Activated naive CD4-positive, alpha-beta T cell (primary cell): ENCODE measurements around the gene SCAMP1.

Source experiments
- DNase-seq, 4 experiments: peaks; one replicate each; lab custom pipeline; 2025; lab: John Stamatoyannopoulos, UW

The SCAMP1 gene

DNA sequence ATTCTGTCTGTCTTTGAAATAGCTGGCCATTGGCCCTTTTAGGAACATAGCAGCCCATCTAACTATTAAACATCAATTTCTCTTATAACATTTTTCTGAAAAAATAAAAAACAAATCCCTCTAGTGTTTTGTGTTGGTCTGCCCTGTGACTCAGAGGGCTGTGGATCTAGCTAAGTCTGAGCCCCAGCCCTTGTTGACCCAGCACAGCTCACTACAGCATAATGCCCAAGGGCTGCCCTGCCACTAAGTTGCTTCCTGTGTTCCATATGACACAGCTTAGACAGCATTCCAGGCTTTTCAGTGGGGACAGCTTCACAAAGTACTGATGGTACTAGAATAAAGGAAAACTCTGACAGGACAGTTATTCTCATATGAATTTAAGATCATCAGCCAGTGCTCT lies 136.0 kb downstream of the SCAMP1 start:
- DNase-seq, result no peak

DNA sequence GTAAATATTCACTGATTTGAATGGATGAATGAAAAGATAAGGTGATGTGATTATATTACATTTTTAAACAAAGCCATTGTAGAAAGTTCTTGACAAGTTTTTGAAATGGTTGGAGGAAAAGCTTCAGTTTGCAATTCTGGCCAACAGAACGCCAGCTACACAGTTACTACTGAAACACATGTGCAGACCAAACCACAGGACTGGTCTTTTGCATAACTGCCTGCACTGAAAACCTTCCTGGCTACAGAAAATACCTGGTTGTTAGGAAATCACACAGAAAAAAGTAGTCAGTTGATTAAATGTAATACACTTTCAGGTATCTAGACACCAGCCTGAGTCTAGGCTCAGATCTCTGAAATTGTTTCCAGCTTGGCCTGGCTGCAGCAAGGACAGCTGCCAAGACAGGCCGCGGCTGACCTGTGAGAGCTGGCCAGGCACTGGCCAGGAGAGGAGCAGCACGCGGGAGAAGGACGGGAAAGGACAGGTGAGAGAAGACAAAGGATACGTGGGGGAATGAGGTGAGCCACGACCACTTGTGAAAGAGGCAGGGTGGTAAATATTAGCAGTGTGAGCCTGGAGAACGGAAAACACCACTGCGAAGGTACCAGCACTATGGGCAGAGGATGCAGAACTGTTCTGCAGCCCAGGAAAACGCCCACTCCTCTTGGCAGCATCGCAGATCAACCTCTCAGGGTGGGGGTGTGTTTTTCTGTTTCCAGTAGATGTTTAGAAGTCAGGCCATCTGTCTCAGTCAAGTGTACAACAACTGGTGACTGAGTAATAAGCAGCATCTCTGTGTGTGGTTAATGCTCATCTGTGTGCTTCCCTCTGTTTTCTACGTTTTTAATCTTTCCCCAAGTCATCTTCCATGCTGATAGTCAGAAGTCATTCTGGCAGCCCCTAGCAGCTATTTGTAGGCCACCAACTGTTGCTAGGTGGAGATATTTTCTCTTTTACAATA lies 137.4 kb downstream of the SCAMP1 start:
- no peak for DNase-seq

DNA sequence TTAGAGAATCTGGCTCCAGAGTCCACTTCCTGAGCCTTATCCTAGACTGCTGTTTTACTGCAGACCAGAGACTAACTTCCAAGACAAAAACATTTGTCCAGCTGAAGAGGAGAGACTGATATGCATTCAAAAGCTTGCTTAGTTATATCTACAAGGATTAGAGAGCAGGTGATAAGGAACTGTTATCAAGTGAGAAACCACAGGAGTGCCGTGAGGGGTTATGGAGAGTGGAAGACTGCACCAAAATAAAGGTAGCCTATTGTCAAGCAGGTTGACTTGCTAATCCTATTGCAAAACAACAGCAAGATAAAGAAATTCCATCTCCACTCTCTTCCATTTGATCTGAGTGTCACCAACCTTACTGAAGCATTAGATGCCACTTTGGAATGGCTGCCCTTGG lies 139.1 kb downstream of the SCAMP1 start:
- DNase-seq, result no peak

DNA sequence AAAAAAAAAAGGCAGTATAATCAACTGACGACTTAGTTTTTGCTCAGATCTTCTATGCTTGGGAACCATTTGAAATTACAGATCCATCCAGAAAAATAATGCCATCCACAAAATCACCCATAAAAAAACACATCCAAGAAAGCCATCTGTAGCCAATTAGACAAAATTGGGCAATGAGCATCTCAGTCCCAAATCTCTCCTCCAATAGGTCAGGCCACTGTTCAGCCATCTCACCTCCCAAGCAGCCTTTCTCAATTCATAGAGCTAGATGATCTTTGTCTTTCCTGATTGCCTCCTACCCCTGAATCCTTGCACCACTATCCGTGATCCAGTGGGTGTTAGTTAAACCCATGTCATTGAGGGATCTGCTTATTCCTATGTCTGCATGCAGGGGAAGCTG lies 139.6 kb downstream of the SCAMP1 start:
- no peak for DNase-seq

DNA sequence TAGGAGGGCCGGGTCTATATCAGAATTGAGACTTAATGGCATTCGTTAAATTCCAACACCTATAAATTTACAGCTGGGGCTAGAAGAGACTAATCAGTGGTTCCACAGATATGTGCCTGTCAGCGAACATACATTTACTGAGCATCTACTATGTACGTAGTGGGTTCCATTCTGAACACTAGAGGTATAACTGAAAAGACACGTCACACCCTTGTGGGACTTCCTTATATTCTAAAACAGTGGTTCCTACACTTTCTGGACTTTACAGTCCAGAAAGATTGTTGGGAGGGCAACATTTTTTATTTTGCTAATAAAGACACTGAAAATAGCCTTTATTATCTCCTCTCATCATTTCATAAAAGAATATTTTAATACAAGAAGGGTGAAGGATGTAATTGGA lies 140.5 kb downstream of the SCAMP1 start:
- DNase-seq, result no peak

DNA sequence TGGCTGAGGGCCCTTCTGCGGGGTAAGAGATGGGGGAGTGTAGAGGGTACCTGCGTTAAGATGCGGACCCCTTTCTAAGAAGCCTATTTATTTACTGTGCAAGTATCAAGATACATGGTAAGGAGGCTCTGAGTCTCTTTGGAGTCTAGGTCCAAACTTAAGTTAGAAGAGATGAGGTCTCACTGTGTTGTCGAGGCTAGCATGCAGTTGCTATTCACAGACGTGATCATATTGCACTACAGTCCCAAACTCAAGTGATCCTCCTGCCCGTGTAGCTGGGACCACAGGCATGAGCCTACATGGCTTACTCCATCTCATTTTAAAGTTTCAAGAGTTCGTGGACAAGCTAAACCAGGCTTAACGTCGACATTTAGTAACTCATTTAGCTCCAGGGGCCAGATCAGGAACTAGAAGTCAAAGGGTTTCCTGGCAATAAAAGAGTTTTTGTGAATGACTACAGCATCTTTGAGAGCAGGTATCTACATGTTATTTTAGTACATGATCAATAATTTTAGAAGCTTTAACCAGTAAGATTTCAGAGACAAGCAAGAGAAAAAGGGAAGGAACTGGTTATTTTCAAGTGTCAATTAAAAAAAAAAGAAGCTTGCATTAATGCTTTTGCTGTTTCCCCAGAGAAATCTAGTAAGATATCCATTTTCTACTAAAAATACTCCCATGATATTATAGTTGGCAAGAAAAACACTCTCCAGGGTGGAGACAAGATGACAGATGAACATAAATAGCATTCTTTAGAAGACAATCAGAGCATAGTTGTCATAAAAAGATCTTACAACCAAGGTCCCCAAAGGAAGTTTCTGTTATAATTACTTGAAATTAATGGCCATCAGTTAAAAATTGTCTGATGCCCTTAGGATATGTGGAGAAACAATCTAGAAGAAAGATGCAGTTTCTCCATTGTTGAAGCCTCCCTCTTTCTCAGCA lies 141.3 kb downstream of the SCAMP1 start:
- DNase-seq, result no peak

DNA sequence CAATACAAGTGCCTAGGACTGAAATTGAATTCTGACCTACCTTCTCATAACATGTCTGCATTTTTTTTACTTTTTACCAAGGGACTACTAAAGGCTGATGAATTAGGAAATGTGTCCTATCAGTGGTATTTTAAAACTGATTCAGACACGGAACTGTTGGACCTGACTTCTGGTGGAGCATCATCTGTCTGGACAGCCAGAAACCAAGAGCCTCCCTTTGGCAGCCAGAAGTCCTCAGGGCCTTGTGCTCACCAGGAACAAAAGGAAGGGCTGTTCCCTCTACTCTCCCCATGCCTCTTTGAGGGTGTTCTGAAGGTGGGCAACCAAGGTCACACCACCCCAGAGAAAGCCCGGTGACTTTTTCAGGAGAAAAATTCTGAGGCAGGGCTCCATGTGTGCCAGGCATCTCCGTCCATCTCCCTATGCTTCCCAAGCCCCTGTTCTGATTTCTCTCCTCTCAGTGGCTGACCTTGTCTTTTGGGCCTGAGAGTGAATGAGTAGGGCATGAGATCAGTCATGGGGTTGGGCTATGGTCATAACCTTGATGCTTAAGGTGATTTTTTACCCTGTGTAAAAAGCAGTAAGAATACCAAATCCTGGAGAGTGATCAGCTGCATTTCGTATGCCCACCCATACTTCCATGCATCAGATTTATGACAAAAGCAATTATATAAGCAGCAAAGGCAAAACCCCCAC lies 143.7 kb downstream of the SCAMP1 start:
- DNase-seq, result no peak

DNA sequence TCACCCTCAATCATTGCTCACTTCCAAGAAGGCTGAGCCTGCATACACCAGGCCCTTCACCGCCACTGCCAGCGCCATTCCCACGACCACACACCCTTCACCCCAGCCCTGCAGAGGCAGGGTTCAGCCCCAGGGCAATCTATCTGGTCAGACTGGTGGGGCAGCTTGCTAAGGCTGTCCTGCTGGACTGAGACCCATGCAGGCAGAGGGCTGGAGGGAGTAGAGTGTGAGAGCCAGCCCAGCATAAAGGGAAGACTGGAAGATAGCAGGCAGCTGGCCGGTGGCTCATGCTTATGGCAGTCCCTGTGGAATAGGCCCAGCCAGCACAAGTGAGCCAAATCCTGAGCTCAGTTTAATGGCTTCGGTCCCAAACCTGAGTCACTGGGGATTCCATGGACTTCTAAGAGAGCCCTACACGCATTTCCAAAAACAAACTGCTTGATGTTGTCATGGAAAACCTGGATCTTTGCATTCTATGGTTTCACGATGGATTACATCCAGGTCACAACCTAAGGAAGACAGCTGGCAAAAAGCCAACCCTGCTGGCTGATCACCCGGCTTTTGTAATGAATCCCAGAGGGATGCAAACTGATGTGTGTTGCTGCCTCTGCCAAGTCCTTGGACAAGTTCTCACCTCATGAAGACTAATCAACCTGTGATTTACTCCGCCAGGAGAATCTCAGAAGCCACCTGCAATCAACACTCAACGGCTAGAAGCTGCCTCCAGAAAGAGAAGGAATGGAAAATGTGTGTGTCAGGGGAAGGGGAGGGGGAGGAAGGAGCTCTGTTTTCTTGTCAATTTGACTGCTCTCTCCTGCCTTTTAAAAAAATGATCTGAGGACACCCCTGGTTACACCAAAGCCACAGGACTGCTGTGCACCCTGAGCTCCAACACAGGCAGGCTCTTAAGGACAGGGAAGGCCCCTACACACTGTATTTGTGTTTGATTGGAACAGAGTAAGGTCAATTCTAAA lies 144.6 kb downstream of the SCAMP1 start:
- no peak for DNase-seq

DNA sequence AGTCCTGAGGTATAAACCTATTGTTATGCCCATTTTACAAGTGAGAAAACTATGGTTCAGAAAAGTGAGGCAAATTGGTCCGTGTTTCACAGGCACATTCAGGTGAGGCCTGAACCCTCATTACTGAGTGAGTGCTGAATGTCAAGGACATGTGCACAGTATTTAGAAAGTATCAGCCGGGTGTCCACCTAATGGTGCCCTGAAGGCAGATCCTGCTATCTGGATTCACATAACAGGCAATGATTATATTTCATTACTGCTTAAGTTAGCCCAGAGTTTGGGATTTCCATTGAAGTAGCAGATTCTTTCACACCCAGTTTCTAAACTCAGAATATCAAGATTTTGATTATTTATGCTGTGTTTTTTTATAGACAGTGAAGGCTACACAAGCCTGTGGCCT lies 145.4 kb downstream of the SCAMP1 start:
- DNase-seq, result no peak

DNA sequence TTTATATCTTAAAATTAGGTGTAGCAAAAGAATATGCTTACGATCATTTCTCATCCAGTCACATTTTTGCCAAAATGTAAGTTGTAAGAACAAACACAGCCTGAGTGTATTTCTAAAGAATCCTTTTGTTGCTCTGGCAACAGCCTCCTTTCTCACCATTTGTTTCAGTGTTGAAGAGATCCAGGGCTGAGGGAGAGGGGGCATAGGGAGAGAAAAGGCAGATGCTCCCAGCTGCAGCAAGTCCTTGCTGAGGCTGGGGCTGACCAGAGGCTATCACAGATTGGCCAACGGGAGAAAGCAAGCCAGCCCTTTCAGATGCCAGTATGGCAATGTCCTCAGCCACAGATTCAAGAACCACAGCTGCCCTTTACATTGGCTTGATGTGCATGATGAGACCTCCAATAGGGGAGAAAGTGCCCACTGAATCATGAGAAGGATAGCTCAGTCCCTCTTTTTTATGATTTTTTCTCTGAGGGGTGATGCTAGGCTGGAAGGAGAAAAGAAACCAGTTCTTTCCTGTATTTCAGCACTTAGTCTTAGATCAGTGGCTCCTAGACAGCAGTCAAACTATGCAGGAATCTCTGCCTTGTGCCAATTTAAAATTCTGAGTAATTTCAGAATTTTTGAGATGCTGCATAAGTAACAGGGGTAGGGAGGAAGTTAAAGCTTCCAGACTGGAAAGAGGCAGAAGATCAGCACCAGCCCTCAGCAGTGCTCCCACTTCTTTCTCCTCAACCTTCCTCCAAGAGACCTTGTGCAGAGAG lies 146.0 kb downstream of the SCAMP1 start:
- DNase-seq, result no peak

DNA sequence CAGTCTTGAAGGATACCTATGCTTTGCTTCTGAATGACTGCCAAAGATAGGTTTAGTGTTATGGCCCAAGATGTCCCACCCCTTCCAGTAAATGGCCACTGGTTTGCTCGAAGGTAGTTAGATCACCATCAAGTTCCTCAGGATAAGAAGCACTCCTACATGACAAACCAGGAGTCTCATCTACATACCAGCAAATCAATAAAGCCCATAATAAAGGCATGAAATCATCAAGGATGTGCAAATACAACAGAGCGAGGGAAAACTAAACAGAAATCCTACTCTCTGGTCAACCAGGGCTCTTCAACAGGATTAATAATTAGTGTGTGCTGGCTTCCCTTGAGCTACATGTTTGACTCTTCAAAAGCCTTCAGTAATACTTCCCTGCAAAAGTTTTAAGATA lies 147.1 kb downstream of the SCAMP1 start:
- DNase-seq, result no peak

DNA sequence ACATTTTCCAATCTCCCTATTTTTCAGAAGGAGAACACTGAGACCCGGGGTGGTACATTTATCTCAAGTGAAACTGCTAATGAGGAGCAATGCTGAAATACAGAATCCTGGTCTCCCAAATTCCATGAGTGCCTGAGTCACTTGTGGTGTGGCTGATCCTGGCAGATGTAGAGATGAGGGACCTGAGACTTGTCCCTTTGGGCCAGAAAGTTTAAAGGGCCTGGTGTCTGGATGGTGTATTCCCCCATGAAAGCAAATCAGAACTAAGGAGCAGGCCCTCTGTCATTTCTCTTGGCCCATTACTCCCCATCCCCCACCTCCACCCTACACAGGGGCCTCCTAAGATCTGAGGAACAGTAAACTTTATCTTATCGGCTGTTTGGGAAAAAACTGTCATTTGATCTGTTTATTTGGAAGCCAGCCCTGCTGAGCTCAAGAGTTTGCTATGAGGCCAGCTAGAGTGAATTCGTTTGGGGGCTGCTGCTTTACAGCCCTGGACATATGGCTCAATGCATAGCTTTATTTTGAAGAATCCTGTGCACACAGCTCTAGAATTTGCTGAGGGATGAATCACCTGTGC lies 147.9 kb downstream of the SCAMP1 start:
- DNase-seq, result no peak

DNA sequence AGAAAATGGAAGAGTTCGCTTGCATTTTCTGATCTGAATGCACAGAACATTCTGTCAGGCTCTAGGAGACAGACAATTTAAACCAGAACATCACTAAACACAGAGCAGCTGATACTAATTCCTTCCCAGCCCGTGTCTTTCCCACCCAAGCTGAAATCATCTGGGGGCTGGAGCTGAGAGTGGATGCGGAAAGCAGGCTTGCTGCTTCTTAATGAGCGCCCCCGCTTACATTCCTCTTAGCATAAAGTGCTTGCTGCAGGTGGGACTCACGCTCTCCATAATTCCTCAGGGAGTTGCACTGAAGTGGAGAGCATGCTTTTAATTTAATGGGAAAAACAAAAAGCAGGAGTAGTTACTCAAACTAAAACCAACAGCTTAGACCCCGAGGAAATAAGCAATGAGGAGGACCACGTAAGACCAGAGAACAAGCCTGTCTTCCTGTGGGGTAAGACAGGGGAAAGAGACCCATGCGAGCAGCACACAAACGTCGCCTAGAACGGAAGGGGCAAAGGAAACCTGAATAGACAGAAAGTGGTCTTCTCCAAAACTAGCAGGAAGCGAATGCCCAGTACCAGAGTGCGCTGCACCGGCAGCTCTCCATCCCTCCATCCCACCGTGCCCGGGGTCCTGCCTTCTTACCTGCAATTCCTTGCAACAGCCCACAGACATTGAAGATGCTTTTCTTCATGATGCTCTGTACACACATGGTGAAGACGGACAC lies 148.9 kb downstream of the SCAMP1 start:
- DNase-seq, result peak in 1 of 4 experiments; percentile 6

DNA sequence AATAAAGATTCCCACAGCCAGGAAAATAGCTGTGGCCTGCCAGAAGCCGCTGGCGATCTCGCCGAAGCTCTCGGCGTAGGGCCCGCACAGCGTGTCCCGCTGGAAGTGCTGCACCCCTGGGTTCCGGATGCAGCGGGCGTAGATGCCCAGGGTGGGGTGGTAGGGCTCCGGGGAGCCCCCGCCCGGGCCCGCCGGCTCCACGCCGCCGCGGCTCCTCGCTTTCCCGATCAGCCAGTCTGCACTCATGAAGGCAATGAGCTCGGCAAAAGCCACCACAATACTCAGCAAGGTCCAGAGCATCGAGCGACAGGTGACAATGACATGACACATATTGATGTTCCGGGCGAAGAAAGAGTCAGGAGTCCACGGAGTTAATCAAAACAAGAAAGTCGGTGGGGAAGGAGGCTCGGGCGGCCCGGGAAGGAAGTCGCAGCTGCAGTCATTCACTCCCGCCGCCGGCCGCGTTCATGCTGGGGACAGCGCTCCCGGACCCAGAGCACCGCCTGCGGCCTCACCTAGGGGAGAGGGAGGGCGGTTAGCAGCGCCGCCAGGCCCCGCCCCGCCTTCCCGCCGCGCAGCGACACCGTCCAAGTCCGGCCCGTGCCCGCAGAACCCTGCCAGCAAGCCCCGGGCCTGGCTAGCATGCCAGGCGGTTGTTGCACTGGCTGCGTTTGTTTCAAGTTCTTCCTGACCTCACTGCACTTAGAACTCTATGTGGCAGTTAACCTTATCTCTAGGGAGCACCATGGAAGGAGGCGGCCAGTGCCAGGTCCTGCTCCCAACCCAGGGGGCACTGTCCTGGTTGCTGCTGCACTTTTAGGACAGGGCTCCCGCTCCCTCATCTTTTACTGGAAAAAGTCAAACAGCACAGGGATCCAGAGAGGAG lies 149.7 kb downstream of the SCAMP1 start:
- peak in 1 of 4 experiments; percentile 7 for DNase-seq

DNA sequence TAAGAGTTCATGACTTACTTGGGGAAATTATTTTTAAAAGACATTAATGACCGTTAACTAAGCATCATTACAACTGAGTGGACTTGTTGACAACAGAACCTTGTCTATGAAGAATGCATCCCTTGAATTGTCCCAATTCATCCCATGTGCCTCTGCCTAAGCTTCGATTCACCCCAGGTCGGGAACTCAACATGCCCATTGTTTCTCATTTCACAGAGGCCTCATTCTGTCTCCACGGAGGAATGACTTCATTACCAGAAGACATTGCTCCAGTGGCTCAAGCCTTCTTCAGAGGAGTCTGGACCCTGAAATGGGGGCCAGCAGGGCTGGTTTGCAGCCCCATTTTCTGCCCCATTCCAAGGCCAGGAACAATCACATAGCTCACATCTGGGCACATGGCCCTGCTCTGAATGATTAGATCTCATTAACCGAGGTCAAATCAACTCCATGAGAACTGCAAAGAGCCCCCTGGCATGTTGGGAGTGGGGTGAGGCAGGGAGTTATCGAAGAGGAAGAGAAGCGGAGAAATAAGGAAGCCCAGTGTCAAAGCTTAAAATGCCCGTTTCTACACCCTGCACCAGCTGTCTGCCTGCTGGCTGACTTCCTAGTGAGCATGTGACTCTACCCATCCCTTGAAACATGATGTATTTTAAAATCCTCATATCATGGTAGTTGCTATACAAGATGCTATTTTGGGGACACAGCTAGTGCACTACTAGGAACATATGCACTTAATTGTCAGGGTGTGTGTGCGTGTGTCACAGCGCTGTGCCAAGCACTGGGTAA lies 150.9 kb downstream of the SCAMP1 start:
- no peak for DNase-seq

DNA sequence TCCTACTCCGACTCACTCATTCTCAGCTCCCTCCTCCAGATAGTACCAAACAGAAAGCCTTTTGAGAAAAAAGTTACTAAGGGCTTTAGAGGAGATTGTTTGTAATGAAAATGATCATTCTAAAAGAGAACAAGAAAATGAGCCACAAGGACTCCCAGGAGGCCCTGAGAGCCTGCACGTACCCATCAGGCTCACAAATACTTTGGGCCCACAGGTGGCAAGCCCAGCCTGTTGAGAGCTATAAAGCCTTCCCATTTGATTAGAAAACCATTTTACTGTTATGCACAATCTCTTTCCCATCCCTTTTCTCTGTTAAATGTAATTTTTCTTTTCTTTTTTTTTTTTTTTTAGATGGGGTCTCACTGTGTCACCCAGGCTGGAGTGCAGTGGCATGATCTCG lies 152.0 kb downstream of the SCAMP1 start:
- no peak for DNase-seq

DNA sequence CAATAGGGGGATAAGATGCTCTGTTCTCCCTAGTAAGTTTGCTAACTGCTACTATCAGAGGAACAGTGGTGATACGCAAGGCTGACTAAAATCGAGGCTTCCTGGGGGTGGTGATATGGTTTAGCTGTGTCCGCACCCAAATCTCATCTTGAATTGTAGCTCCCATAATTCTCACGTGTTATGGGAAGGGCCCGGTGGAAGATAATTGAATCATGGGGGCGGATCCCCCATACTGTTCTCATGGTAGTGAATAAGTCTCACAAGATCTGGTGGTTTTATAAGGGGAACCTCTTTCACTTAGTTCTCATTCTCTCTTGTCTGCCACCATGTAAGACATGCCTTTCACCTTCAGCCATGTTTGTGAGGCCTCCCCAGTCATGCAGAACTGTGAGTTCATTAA lies 153.0 kb downstream of the SCAMP1 start:
- DNase-seq, result no peak
